ENCODE results near the gene GLG1.

DNA sequence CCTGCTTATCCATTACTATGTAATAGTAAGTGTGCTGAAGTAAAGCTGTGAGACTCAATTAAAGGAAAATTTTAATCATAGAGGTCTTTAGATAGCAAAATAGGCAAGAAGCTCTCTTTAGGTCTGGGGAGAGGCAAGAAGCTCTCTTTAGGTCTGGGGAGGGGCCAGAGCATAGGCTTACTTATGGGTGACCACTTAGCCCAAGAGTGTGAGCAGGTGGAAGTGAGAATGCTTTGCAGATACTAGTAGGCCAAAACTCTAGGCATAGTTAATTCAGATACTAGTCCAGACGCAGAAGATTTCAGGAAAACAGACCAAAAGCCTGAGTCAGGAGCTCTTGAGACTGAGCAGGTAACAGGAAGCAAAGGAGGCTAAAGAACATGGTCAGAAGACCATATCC is 49.6 kb downstream of the GLG1 start:
- TF ChIP-seq, protein P1, sequence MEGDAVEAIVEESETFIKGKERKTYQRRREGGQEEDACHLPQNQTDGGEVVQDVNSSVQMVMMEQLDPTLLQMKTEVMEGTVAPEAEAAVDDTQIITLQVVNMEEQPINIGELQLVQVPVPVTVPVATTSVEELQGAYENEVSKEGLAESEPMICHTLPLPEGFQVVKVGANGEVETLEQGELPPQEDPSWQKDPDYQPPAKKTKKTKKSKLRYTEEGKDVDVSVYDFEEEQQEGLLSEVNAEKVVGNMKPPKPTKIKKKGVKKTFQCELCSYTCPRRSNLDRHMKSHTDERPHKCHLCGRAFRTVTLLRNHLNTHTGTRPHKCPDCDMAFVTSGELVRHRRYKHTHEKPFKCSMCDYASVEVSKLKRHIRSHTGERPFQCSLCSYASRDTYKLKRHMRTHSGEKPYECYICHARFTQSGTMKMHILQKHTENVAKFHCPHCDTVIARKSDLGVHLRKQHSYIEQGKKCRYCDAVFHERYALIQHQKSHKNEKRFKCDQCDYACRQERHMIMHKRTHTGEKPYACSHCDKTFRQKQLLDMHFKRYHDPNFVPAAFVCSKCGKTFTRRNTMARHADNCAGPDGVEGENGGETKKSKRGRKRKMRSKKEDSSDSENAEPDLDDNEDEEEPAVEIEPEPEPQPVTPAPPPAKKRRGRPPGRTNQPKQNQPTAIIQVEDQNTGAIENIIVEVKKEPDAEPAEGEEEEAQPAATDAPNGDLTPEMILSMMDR (IDR thresholded peaks at IDR 0.05; ENCODE audit: low read length) = no peak
- TF ChIP-seq EZH2phosphoT487 (IDR thresholded peaks at IDR 0.05; ENCODE audit: low read length) = no peak
